ENCODE data around the gene TUT1.

TUT1 gene

GRCh38 chr11:62610403-62610802, 19.1 kb upstream of the TUT1 start:
- DNase-seq (ENCODE audit: low spot score), result no peak
- no peak for TF ChIP-seq CTCF (IDR thresholded peaks at IDR 0.05; ENCODE audit: extremely low read depth, missing control alignments)

- TF ChIP-seq CTCF (IDR thresholded peaks at IDR 0.05; ENCODE audit: extremely low read depth, missing control alignments), result no peak
- no peak for DNase-seq (ENCODE audit: low spot score)
These were observed 17.5 kb upstream of the TUT1 start for GRCh38 chr11:62608776-62609175.

- DNase-seq (ENCODE audit: low spot score), result no peak
- no peak for TF ChIP-seq CTCF (IDR thresholded peaks at IDR 0.05; ENCODE audit: extremely low read depth, missing control alignments)
These were observed 16.4 kb upstream of the TUT1 start for GRCh38 chr11:62607714-62608113.

GRCh38 chr11:62605902-62606301, 14.6 kb upstream of the TUT1 start:
- no peak for DNase-seq (ENCODE audit: low spot score)
- no peak for TF ChIP-seq CTCF (IDR thresholded peaks at IDR 0.05; ENCODE audit: extremely low read depth, missing control alignments)

GRCh38 chr11:62605467-62605866, 14.1 kb upstream of the TUT1 start:
- DNase-seq (ENCODE audit: low spot score), result no peak
- TF ChIP-seq CTCF (IDR thresholded peaks at IDR 0.05; ENCODE audit: extremely low read depth, missing control alignments), result no peak

GRCh38 chr11:62604460-62605120, 13.3 kb upstream of the TUT1 start:
- no peak for TF ChIP-seq CTCF (IDR thresholded peaks at IDR 0.05; ENCODE audit: extremely low read depth, missing control alignments)
- no peak for DNase-seq (ENCODE audit: low spot score)

GRCh38 chr11:62603776-62604299, 12.5 kb upstream of the TUT1 start:
- DNase-seq (ENCODE audit: low spot score), result no peak
- no peak for TF ChIP-seq CTCF (IDR thresholded peaks at IDR 0.05; ENCODE audit: extremely low read depth, missing control alignments)
